Naive thymus-derived CD4-positive, alpha-beta T cell (primary cell): ENCODE results near the gene MED12L. TPM values are rescaled to one million over a fixed set of nuclear protein-coding genes. Genes with fewer than 3 reads are reported as not detected.

Experiments
- ATAC-seq: fragments of 150-1000 bp; cut with Tn5 transposase; 2 replicates; pipeline ENCODE4 v1.10.0; 2021; ENCODE audit warnings: mild to moderate bottlenecking, moderate library complexity
- CTCF ChIA-PET: fragments of 350-600 bp; sonication (Branson Sonifier 250); formaldehyde crosslinking; loops from one replicate; lab custom pipeline; 2021; ENCODE audit warnings: antibody characterized with exemption; lab: Charles Lee
- POLR2A ChIA-PET: fragments of 350-600 bp; sonication (Branson Sonifier 250); formaldehyde crosslinking; loops from one replicate; lab custom pipeline; 2021; ENCODE audit warnings: antibody characterized with exemption, inconsistent platforms; lab: Charles Lee
- DNase-seq, 9 donors: peaks; one replicate each; pipeline versions ENCODE4 v3.0.0 to v3.0.0-alpha.2; 2020 to 2022; ENCODE audit warnings: mixed read lengths in 1 of 9
- H3K27ac ChIP-seq: one replicate; pipeline ENCODE4 v1.7.0; 2013; ENCODE audit warnings: mild to moderate bottlenecking, low read depth, low read length, moderate library complexity
- H3K27me3 ChIP-seq, 2 donors: one replicate each; pipeline ENCODE4 v1.7.0; 2013; ENCODE audit warnings: low read length in 2 of 2, mild to moderate bottlenecking in 2 of 2, moderate library complexity in 2 of 2; ENCODE audit not compliant: control insufficient read depth in 2 of 2, insufficient read depth in 2 of 2
- H3K36me3 ChIP-seq, 3 experiments: 1 replicate in 2 of 3; 2 replicates in 1 of 3; pipeline ENCODE4 v1.7.0; 2013; ENCODE audit warnings: low read length in 3 of 3, mild to moderate bottlenecking in 3 of 3, moderate library complexity in 1 of 3; ENCODE audit not compliant: insufficient read depth in 3 of 3, control insufficient read depth in 2 of 3
- H3K4me1 ChIP-seq, 2 donors: one replicate each; pipeline ENCODE4 v1.7.0; 2013; ENCODE audit warnings: low read length in 2 of 2, mild to moderate bottlenecking in 2 of 2, moderate library complexity in 1 of 2; ENCODE audit not compliant: control insufficient read depth in 2 of 2, insufficient read depth in 2 of 2
- H3K4me3 ChIP-seq: 2 replicates; pipeline ENCODE4 v1.7.0; 2013; ENCODE audit warnings: mild to moderate bottlenecking, low read length
- H3K9me3 ChIP-seq, 3 experiments: 1 replicate in 2 of 3; 2 replicates in 1 of 3; pipeline ENCODE4 v1.7.0; 2013; ENCODE audit warnings: low read length in 3 of 3; ENCODE audit not compliant: control insufficient read depth in 2 of 3
- H3K27ac Mint-ChIP-seq, 9 donors: one replicate each; pipeline ENCODE4 v1.8.0; 2020 to 2022; ENCODE audit warnings: mixed read lengths in 9 of 9, mild to moderate bottlenecking in 8 of 9, moderate library complexity in 5 of 9, inconsistent platforms in 2 of 9
- H3K27me3 Mint-ChIP-seq, 5 donors: one replicate each; pipeline ENCODE4 v1.8.0; 2021 to 2022; ENCODE audit warnings: mixed read lengths in 5 of 5, mild to moderate bottlenecking in 1 of 5
- H3K36me3 Mint-ChIP-seq, 5 donors: one replicate each; pipeline ENCODE4 v1.8.0; 2020 to 2022; ENCODE audit warnings: mixed read lengths in 5 of 5, mild to moderate bottlenecking in 3 of 5, inconsistent platforms in 1 of 5
- H3K4me1 Mint-ChIP-seq, 7 donors: one replicate each; pipeline ENCODE4 v1.8.0; 2020 to 2022; ENCODE audit warnings: mixed read lengths in 7 of 7, mild to moderate bottlenecking in 3 of 7, inconsistent platforms in 1 of 7
- H3K4me3 Mint-ChIP-seq, 10 donors: one replicate each; pipeline ENCODE4 v1.8.0; 2020 to 2022; ENCODE audit warnings: mild to moderate bottlenecking in 10 of 10, mixed read lengths in 10 of 10, moderate library complexity in 6 of 10, inconsistent platforms in 2 of 10
- H3K9me3 Mint-ChIP-seq, 11 donors: one replicate each; pipeline ENCODE4 v1.8.0; 2020 to 2022; ENCODE audit warnings: mixed read lengths in 11 of 11, mild to moderate bottlenecking in 4 of 11, inconsistent platforms in 1 of 11, moderate library complexity in 1 of 11
- intact Hi-C, 2 donors: fragments of 100-400 bp; cut with micrococcal nuclease; formaldehyde crosslinking; loops; one replicate each; pipeline ENCODE4 v1.15.1; 2023
- polyA plus RNA-seq, 2 donors: library from polyadenylated mRNA; unstranded; fragments of 300-500 nt; fragmentation: Illumina TruSeq; gene quantifications; one replicate each; pipeline ENCODE4 v1.2.3, GENCODE V29; 2021
- total RNA-seq, 6 experiments: library from RNA in 5 of 6; stranded (reverse) in 5 of 6; gene quantifications; 1 replicate in 5 of 6; 2 replicates in 1 of 6; pipeline ENCODE4 v1.2.3 and lab custom pipeline; 2021 to 2026

Gene MED12L
- total and polyA plus RNA-seq, 7 experiments from 2014 or later: 0.32 to 4.9 (median 0.68) TPM; not detected in 2

DNA sequence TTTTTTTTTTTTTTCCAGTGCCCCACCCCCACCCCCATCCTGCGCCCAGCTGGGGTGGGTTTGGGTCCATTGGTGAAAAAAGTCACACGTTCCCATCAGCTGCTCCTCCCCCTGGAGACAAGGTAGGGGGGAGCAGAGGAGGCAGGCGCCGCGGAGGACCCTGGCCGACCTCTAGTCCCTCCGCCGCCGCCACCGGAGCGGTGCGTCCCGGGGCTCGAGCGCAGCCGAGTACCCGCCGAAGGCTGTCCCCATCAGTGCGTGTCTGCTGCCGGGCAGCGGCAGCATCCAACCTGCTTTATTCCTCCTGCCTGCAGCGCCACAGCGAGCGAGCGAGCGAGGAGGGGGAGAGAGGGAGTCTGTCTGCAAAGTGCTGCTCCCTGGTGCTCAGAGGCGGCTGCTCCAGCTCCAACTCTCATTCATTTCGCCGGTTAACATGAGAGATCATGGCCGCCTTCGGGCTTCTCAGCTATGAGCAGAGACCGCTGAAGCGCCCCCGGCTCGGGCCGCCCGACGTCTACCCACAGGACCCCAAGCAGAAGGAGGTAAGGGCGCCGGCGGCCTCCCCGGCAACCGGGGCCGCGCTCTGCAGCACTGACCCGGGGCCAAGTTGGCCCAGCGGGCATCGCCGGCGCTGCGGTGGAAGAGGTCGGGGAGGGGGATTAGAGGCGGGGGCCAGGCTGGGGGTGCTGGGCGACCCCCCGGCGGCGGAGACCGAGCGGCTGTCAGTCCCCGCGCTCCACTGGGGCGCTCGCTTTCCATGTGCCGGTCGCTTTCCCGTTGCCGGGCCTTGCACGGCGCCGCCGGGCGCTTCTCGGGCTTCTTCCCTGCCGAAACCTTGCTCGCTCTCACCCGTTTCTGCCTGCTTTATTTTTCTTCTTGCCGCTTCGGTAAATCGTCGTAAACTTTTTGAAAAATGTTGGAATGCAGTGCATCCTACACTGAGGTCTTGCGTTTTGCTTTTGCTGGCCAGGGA lies 1.3 kb downstream of the MED12L start:
- Histone ChIP-seq H3K9me3 (no peaks in the 10 kb centered on the region), H3K27ac (no peak overlapping the region), H3K27me3 (peaks cover 0 to 10% of the 10 kb centered on the region in 2 donors), H3K4me3 (peak overlapping the region; percentile 58), H3K36me3 (no peaks in the 10 kb centered on the region), H3K4me1 (peaks cover 0 to 6% of the 10 kb centered on the region in 2 donors)
- ChIA-PET POLR2A (no interaction called here), CTCF (interaction anchor here (0.5 to 1.0 kb wide), 6 partner anchors 20 to 364 kb away, joined by 3 to 4 read pairs (median 3); no protein-coding TSS in a partner anchor)
- intact Hi-C loops: loop anchor here (1.0 to 5.0 kb wide), 8 partner anchors 60 to 484 kb away; partner anchors contain the start of genes SIAH2 (in 2 of the 2), ERICH6 (in 1 of the 2) and SELENOT (in 1 of the 2)
- ATAC-seq (peak; percentile 88), DNase-seq (peak; percentile 32 to 72 (median 50))
- Mint-ChIP-seq H3K4me1 (peaks cover 0 to 21% (median 11%) of the 10 kb centered on the region in 7 donors), H3K4me3 (peak overlapping the region; percentile 85 to 94 (median 90)), H3K36me3 (peaks cover 0 to 3% (median 0%) of the 10 kb centered on the region in 5 donors), H3K9me3 (peaks cover 0 to 2% (median 0%) of the 10 kb centered on the region in 11 donors), H3K27me3 (peaks cover 31 to 65% (median 58%) of the 10 kb centered on the region in 5 donors), H3K27ac (peak overlapping the region in 4 of 9 donors; percentile 20 to 73 (median 57))

DNA sequence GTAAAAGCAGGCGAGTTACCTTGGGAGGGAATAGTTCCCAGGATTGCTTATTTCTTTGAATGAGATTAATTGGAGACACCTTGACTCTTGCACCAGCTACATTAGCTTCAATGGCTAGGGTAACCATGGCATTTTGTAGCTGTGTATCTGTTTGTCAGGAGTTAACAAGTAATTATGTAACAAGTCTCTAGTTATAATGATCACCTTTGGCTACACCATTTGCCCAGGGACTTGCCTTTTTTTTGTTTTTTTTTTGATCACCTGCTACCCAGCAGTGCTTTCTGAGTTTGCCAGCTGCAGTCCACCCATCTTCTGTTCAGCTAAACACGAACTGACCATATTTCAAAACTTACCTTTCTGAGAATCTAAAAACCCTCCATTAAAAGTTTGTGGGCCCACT lies 2.2 kb downstream of the MED12L start:
- POLR2A ChIA-PET: no interaction called here
- no peaks in the 10 kb centered on the region for H3K36me3 ChIP-seq
- no peaks in the 10 kb centered on the region for H3K9me3 ChIP-seq
- Mint-ChIP-seq H3K9me3 (peaks cover 0 to 2% (median 0%) of the 10 kb centered on the region in 11 donors), H3K36me3 (peaks cover 0 to 3% (median 0%) of the 10 kb centered on the region in 5 donors), H3K4me3 (peak overlapping the region; percentile 73 to 94 (median 87)), H3K4me1 (peaks cover 0 to 21% (median 11%) of the 10 kb centered on the region in 7 donors), H3K27ac (no peak overlapping the region), H3K27me3 (peaks cover 30 to 58% (median 51%) of the 10 kb centered on the region in 5 donors)
- no peak for DNase-seq
- CTCF ChIA-PET: interaction anchor here (0.5 to 0.7 kb wide), 2 partner anchors 157 to 322 kb away, joined by 3 to 4 read pairs; no protein-coding TSS in a partner anchor
- ATAC-seq: no peak
- no peak overlapping the region for H3K27ac ChIP-seq
- H3K4me1 ChIP-seq: peaks cover 0 to 6% of the 10 kb centered on the region in 2 donors
- intact Hi-C loops: loop anchor here (2.0 to 5.0 kb wide), 6 partner anchors 60 to 485 kb away; partner anchors contain the start of genes ERICH6 (in 1 of the 2) and SELENOT (in 1 of the 2)
- H3K4me3 ChIP-seq: no peak overlapping the region
- peaks cover 0 to 9% of the 10 kb centered on the region in 2 donors for H3K27me3 ChIP-seq

DNA sequence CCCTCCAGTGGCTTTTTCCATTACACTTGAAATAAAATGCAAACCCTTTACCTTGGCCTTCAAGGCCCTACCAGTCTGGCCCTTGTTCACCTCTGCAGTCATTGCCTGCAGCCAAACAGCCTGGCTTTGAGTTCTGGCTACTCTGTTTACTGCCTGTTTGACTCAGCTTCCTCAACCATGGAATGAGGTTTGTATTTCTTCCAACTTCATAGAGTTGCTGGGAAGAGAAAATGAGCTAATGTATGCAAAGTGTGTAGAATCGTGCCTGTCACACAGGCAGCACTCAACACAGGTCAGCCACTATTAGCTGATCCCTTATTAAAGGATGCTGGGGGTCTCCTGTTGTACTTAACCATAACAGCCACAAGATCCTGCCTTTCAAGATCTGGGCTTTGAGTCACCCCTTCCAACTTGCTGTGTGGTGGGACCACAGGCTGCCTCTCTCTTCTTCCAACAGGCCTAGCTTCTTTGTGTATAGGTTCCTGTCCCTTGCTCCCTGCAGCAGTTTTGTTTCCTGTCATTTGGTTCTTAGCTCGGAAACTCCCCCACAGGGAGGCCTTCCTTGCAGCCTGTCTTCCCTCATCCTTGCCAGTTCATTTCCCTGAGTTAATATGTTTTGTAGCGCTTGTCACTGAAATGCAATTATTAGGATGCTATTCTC lies 6.4 kb downstream of the MED12L start:
- H3K9me3 ChIP-seq: no peaks in the 10 kb centered on the region
- ChIA-PET POLR2A (no interaction called here), CTCF (no interaction called here)
- Mint-ChIP-seq H3K4me1 (peaks cover 0 to 11% (median 3%) of the 10 kb centered on the region in 7 donors), H3K9me3 (no peaks in the 10 kb centered on the region), H3K27ac (no peak overlapping the region), H3K4me3 (no peak overlapping the region), H3K36me3 (peaks cover 0 to under 1% (median 0%) of the 10 kb centered on the region in 5 donors), H3K27me3 (peaks cover 21 to 47% (median 34%) of the 10 kb centered on the region in 5 donors)
- no peaks in the 10 kb centered on the region for H3K4me1 ChIP-seq
- no peaks in the 10 kb centered on the region for H3K27me3 ChIP-seq
- intact Hi-C loops: no loop called here
- H3K27ac ChIP-seq: no peak overlapping the region
- no peaks in the 10 kb centered on the region for H3K36me3 ChIP-seq
- no peak for DNase-seq
- H3K4me3 ChIP-seq: no peak overlapping the region
- ATAC-seq: no peak

DNA sequence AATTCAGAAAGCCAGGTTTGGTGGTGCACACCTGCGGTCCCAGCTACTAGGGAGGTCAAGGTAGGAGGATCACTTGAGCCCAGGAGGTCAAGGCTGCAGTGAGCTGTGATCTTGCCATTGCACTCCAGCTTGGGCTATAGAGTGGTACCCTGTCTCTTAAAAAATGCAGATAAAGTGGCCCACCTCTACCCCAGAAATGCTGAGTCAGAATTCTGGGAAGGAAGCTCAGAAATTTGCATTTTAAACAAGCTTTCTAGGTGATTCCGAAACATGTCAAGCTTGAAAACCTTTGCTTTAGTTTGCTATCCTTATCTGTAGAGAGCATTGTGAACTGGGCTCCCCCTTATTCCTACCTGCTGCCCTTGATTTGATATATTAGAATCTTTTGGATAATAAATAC lies 7.7 kb downstream of the MED12L start:
- H3K36me3 ChIP-seq: no peaks in the 10 kb centered on the region
- H3K9me3 Mint-ChIP-seq: peaks cover 0 to 2% (median 0%) of the 10 kb centered on the region in 11 donors
- H3K36me3 Mint-ChIP-seq: no peaks in the 10 kb centered on the region
- no peaks in the 10 kb centered on the region for H3K4me1 Mint-ChIP-seq
- no peak overlapping the region for H3K27ac Mint-ChIP-seq
- H3K27me3 ChIP-seq: no peaks in the 10 kb centered on the region
- no peak for DNase-seq
- no peak overlapping the region for H3K4me3 Mint-ChIP-seq
- no peak overlapping the region for H3K4me3 ChIP-seq
- ChIA-PET POLR2A (no interaction called here), CTCF (no interaction called here)
- H3K27ac ChIP-seq: no peak overlapping the region
- H3K9me3 ChIP-seq: no peaks in the 10 kb centered on the region
- H3K27me3 Mint-ChIP-seq: peaks cover 20 to 40% (median 29%) of the 10 kb centered on the region in 5 donors
- no peaks in the 10 kb centered on the region for H3K4me1 ChIP-seq
- no peak for ATAC-seq
- intact Hi-C loops: no loop called here

DNA sequence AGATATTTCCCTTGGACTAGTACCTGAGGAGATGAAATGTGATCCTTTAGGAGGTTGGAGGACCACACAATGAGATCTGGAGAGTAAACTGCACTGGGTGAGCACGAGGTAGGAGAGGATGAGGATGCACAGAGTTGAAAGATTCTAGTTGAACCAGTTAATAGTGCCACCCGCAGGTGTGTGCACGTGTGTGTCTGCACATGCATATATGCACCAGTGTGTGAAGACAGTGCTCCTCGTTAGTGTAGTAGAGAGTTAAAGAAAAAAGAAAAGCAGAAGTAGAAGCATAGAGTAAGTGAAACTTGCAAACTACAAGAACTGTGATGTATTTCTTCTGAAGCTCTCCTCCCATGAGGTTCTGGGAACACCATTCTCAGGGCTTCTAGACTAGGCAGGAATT lies 8.4 kb downstream of the MED12L start:
- Histone ChIP-seq H3K27me3 (no peaks in the 10 kb centered on the region), H3K36me3 (no peaks in the 10 kb centered on the region), H3K4me1 (no peaks in the 10 kb centered on the region), H3K4me3 (no peak overlapping the region), H3K9me3 (no peaks in the 10 kb centered on the region), H3K27ac (no peak overlapping the region)
- DNase-seq (no peak), ATAC-seq (peak; percentile 22)
- ChIA-PET CTCF (no interaction called here), POLR2A (no interaction called here)
- Mint-ChIP-seq H3K36me3 (no peaks in the 10 kb centered on the region), H3K27ac (no peak overlapping the region), H3K9me3 (peaks cover 0 to 6% (median 0%) of the 10 kb centered on the region in 11 donors), H3K27me3 (peaks cover 24 to 38% (median 29%) of the 10 kb centered on the region in 5 donors), H3K4me3 (no peak overlapping the region), H3K4me1 (no peaks in the 10 kb centered on the region)
- intact Hi-C loops: no loop called here

DNA sequence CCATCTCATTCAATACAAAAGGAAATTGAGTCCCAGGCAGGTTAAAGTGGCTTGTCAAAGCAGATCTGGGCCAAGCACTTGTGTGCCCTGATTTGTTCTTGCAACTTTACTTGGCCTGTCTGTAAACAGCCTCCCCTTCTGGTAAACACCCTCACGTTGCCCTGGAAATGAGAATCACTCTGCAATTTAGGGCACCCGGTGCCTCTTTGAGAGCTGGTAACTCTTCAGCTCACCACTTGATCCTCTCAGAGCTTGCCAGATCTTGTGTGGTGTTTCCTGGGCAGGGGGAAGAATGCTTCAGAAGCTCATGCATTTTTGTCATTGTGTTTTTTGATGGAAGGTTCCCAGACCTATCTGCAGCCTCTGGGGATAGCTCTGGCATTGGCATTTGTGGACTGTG lies 11.3 kb downstream of the MED12L start:
- Histone ChIP-seq H3K27ac (no peak overlapping the region), H3K9me3 (no peaks in the 10 kb centered on the region), H3K27me3 (no peaks in the 10 kb centered on the region), H3K4me3 (no peak overlapping the region), H3K4me1 (no peaks in the 10 kb centered on the region), H3K36me3 (no peaks in the 10 kb centered on the region)
- Mint-ChIP-seq H3K4me3 (no peak overlapping the region), H3K4me1 (no peaks in the 10 kb centered on the region), H3K27me3 (peaks cover 22 to 52% (median 28%) of the 10 kb centered on the region in 5 donors), H3K27ac (no peak overlapping the region), H3K9me3 (peaks cover 0 to 6% (median 0%) of the 10 kb centered on the region in 11 donors), H3K36me3 (no peaks in the 10 kb centered on the region)
- ATAC-seq (no peak), DNase-seq (no peak)
- intact Hi-C loops: no loop called here
- ChIA-PET POLR2A (no interaction called here), CTCF (no interaction called here)
